Calu3 (cell line): ENCODE results near the gene ACSS3. TPM values are rescaled to one million over a fixed set of nuclear protein-coding genes. Genes with fewer than 3 reads are reported as not detected.

Experiments used
- BruUV-seq: library from RNA; stranded (reverse); fragments of 400-500 nt; replicated peaks from 2 replicates; lab custom pipeline; 2021; lab: Mats Ljungman, UMichigan
- CTCF ChIA-PET: fragments of 300-600 bp; sonication (Branson Sonifier 250); formaldehyde crosslinking; loops from one replicate; lab custom pipeline; 2022; ENCODE audit warnings: antibody characterized with exemption; lab: Charles Lee
- DNase-seq: peaks from one replicate; pipeline ENCODE4 v3.0.0; 2022
- H3K27ac Mint-ChIP-seq: one replicate; pipeline ENCODE4 v1.8.0; 2022; ENCODE audit warnings: mixed read lengths; ENCODE audit not compliant: unreplicated experiment
- H3K27me3 Mint-ChIP-seq: one replicate; pipeline ENCODE4 v1.8.0; 2022; ENCODE audit warnings: mixed read lengths; ENCODE audit not compliant: unreplicated experiment
- H3K36me3 Mint-ChIP-seq: one replicate; pipeline ENCODE4 v1.8.0; 2022; ENCODE audit warnings: mild to moderate bottlenecking, moderate library complexity, mixed read lengths; ENCODE audit not compliant: insufficient read depth, unreplicated experiment
- H3K4me1 Mint-ChIP-seq: one replicate; pipeline ENCODE4 v1.8.0; 2022; ENCODE audit warnings: mild to moderate bottlenecking, low read depth, mixed read lengths; ENCODE audit not compliant: unreplicated experiment
- H3K4me3 Mint-ChIP-seq: one replicate; pipeline ENCODE4 v1.8.0; 2022; ENCODE audit warnings: mild to moderate bottlenecking, low read depth, moderate library complexity, mixed read lengths; ENCODE audit not compliant: unreplicated experiment
- H3K9me3 Mint-ChIP-seq: one replicate; pipeline ENCODE4 v1.8.0; 2022; ENCODE audit warnings: low read depth, mixed read lengths; ENCODE audit not compliant: unreplicated experiment
- CTCF ChIP-seq: fragments of 200-600 bp; IDR thresholded peaks from one replicate; pipeline ENCODE4 v1.8.0; 2022; ENCODE audit warnings: antibody characterized with exemption; ENCODE audit not compliant: unreplicated experiment
- intact Hi-C: fragments of 100-400 bp; cut with micrococcal nuclease; formaldehyde crosslinking; loops from one replicate; pipeline ENCODE4 v1.10.0; 2022; ENCODE audit not compliant: unreplicated experiment
- microRNA-seq: library from miRNA; unstranded; fragments of <30 nt; microRNA quantifications from one replicate; pipeline ENCODE4 v1.2.0, GENCODE V29; 2022
- total RNA-seq: library from RNA; stranded (reverse); gene quantifications from 2 replicates; pipeline ENCODE4 v1.2.3, GENCODE V29; 2022

Gene ACSS3
- total RNA-seq, 1 experiment from 2014 or later, result 0.21 TPM

GRCh38 chr12:81296556-81297305 is 218.9 kb downstream of the ACSS3 start:
- no peak for TF ChIP-seq CTCF
- no TSS peak for BruUV-seq
- Mint-ChIP-seq H3K27me3 (no peaks in the 10 kb centered on the region), H3K4me1 (no peaks in the 10 kb centered on the region), H3K4me3 (no peak overlapping the region), H3K27ac (no peak overlapping the region), H3K9me3 (no peaks in the 10 kb centered on the region), H3K36me3 (no peaks in the 10 kb centered on the region)
- intact Hi-C loops, result no loop called here
- DNase-seq, result peak; percentile 21
- CTCF ChIA-PET, result interaction anchor here (0.5 kb wide), 1 partner anchor 75 kb away, joined by 3 read pairs; no protein-coding TSS in a partner anchor

- Mint-ChIP-seq H3K4me3 (no peak overlapping the region), H3K9me3 (no peaks in the 10 kb centered on the region), H3K36me3 (no peaks in the 10 kb centered on the region), H3K4me1 (no peaks in the 10 kb centered on the region), H3K27ac (no peak overlapping the region), H3K27me3 (no peaks in the 10 kb centered on the region)
- no peak for DNase-seq
- CTCF ChIA-PET, result no interaction called here
- TF ChIP-seq CTCF, result no peak
- intact Hi-C loops, result no loop called here
- no TSS peak for BruUV-seq
These were observed 219.7 kb downstream of the ACSS3 start for GRCh38 chr12:81297601-81298000.

- H3K4me3 Mint-ChIP-seq, result no peak overlapping the region
- intact Hi-C loops, result no loop called here
- H3K4me1 Mint-ChIP-seq, result no peaks in the 10 kb centered on the region
- no peak for DNase-seq
- TF ChIP-seq CTCF, result no peak
- CTCF ChIA-PET, result no interaction called here
- no peaks in the 10 kb centered on the region for H3K36me3 Mint-ChIP-seq
- H3K27me3 Mint-ChIP-seq, result no peaks in the 10 kb centered on the region
- H3K9me3 Mint-ChIP-seq, result no peaks in the 10 kb centered on the region
- H3K27ac Mint-ChIP-seq, result no peak overlapping the region
- no TSS peak for BruUV-seq
These were observed 222.6 kb downstream of the ACSS3 start for GRCh38 chr12:81300454-81300853.

- no peak for DNase-seq
- Mint-ChIP-seq H3K4me1 (no peaks in the 10 kb centered on the region), H3K36me3 (no peaks in the 10 kb centered on the region), H3K4me3 (no peak overlapping the region), H3K27ac (no peak overlapping the region), H3K27me3 (no peaks in the 10 kb centered on the region), H3K9me3 (no peaks in the 10 kb centered on the region)
- CTCF ChIA-PET, result no interaction called here
- no TSS peak for BruUV-seq
- intact Hi-C loops, result no loop called here
- TF ChIP-seq CTCF, result no peak
These were observed 226.1 kb downstream of the ACSS3 start for GRCh38 chr12:81303935-81304334.

Small RNA genes lying within 50 kb of the gene (microRNA-seq; reads per million reads assigned to microRNA genes)
- not detected for gene MIR4699

Other genes with a start within 250 kb of the ACSS3 start
- gene LIN7A, start 140.1 kb upstream of the ACSS3 start, total RNA-seq, result 0.73 and 3.2 TPM in 2 replicates